ENCODE data around the gene PROK1.
"Not testable (repeated sequence)": the region's sequence is repeated elsewhere in the genome, so short reads cannot be mapped to it uniquely, and the experiment has no call there.

PROK1 gene

GRCh38 chr1:110438893-110439292 is 12.1 kb upstream of the PROK1 start:
- Histone ChIP-seq H3K27me3 (ENCODE audit: insufficient read depth, low read depth, severe bottlenecking) (no peaks in the 10 kb centered on the region), H3K27ac (no peak overlapping the region), H3K9me3 (ENCODE audit: severe bottlenecking) (no peaks in the 10 kb centered on the region), H3K36me3 (no peaks in the 10 kb centered on the region), H3K4me3 (ENCODE audit: low read depth, low read length) (no peak overlapping the region)
- DNase-seq, result no peak
- TF ChIP-seq CTCF (IDR thresholded peaks at IDR 0.05; ENCODE audit: low read depth, low read length), result no peak

- not testable (repeated sequence) for H3K27ac ChIP-seq; H3K36me3 ChIP-seq; H3K4me3 ChIP-seq (ENCODE audit: low read depth, low read length); DNase-seq; H3K9me3 ChIP-seq (ENCODE audit: severe bottlenecking); H3K27me3 ChIP-seq (ENCODE audit: insufficient read depth, low read depth, severe bottlenecking)
Measured at GRCh38 chr1:110439873-110440272, 11.1 kb upstream of the PROK1 start.

- no peaks in the 10 kb centered on the region for H3K9me3 ChIP-seq (ENCODE audit: severe bottlenecking)
- H3K4me3 ChIP-seq (ENCODE audit: low read depth, low read length), result no peak overlapping the region
- H3K36me3 ChIP-seq, result no peaks in the 10 kb centered on the region
- DNase-seq, result no peak
- no peak overlapping the region for H3K27ac ChIP-seq
- TF ChIP-seq CTCF (IDR thresholded peaks at IDR 0.05; ENCODE audit: low read depth, low read length), result no peak
- H3K27me3 ChIP-seq (ENCODE audit: insufficient read depth, low read depth, severe bottlenecking), result no peaks in the 10 kb centered on the region
Measured at GRCh38 chr1:110440877-110441276, 10.1 kb upstream of the PROK1 start.

GRCh38 chr1:110441888-110442287 is 9.1 kb upstream of the PROK1 start:
- H3K27ac ChIP-seq, result no peak overlapping the region
- no peaks in the 10 kb centered on the region for H3K36me3 ChIP-seq
- no peak overlapping the region for H3K4me3 ChIP-seq (ENCODE audit: low read depth, low read length)
- DNase-seq, result no peak
- H3K27me3 ChIP-seq (ENCODE audit: insufficient read depth, low read depth, severe bottlenecking), result no peaks in the 10 kb centered on the region
- no peaks in the 10 kb centered on the region for H3K9me3 ChIP-seq (ENCODE audit: severe bottlenecking)
- no peak for TF ChIP-seq CTCF (IDR thresholded peaks at IDR 0.05; ENCODE audit: low read depth, low read length)

- H3K27me3 ChIP-seq (ENCODE audit: insufficient read depth, low read depth, severe bottlenecking), result no peaks in the 10 kb centered on the region
- no peaks in the 10 kb centered on the region for H3K9me3 ChIP-seq (ENCODE audit: severe bottlenecking)
- H3K36me3 ChIP-seq, result no peaks in the 10 kb centered on the region
- DNase-seq, result no peak
- H3K27ac ChIP-seq, result no peak overlapping the region
- H3K4me3 ChIP-seq (ENCODE audit: low read depth, low read length), result no peak overlapping the region
- no peak for TF ChIP-seq CTCF (IDR thresholded peaks at IDR 0.05; ENCODE audit: low read depth, low read length)
Measured at GRCh38 chr1:110443451-110443850, 7.5 kb upstream of the PROK1 start.

GRCh38 chr1:110444561-110444960 is 6.4 kb upstream of the PROK1 start:
- Histone ChIP-seq H3K36me3 (no peaks in the 10 kb centered on the region), H3K27ac (no peak overlapping the region), H3K9me3 (ENCODE audit: severe bottlenecking) (no peaks in the 10 kb centered on the region), H3K27me3 (ENCODE audit: insufficient read depth, low read depth, severe bottlenecking) (no peaks in the 10 kb centered on the region), H3K4me3 (ENCODE audit: low read depth, low read length) (no peak overlapping the region)
- no peak for TF ChIP-seq CTCF (IDR thresholded peaks at IDR 0.05; ENCODE audit: low read depth, low read length)
- no peak for DNase-seq

Data from WERI-Rb-1 (cell line).